Measurements from ENCODE around the gene MEF2A. TPM values are rescaled to one million over a fixed set of nuclear protein-coding genes. Genes with fewer than 3 reads are reported as not detected.
A peak's percentile ranks its signal among the peaks of the same experiment; 100 is the strongest.

MEF2A gene
- total and polyA plus RNA-seq, 9 of the 15 experiments (the other 6 are each of a cell fraction or from before 2014, with no cell fraction given), result 1.6 to 18.7 (median 8.7) TPM

DNA sequence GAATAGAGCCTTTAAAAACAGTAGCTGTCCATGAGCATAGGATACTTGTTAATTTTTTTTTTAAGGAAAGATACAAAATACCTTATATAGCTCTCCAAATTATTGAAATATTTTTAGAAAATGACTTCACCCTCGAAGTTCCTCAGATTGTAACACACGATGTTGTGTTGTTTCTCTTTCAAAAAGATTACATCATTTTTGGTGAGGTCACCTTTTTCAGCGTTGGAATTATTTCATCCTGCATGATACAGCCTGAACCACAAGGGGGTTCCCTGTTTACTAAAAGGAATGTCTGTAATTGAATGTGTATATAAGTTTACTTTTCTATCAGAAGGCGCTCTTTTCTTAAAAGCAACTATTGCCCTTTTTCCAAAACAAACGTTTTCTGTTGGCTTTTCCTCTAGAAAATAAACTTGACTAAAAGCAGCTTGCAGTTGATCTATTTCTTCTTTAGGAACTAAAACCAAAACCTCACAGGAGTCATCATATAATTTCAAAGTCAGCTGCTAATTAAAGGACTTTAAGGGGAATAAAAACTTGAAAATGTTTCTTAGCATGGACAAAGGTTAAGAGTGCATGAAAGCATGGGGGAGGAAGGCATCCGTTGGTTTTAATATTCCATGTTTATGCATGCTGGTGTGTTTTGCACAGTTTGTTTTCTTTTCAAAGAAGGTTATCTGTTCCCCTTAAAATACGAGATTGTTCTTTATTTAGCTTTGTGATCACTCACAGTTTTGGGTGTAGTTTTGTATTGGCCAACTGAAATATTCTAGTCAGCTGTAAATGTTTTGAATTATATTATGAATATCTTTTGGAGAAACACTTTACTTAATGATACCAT, 138.0 kb downstream of the MEF2A start (continued):
- TF ChIP-seq, protein P1, sequence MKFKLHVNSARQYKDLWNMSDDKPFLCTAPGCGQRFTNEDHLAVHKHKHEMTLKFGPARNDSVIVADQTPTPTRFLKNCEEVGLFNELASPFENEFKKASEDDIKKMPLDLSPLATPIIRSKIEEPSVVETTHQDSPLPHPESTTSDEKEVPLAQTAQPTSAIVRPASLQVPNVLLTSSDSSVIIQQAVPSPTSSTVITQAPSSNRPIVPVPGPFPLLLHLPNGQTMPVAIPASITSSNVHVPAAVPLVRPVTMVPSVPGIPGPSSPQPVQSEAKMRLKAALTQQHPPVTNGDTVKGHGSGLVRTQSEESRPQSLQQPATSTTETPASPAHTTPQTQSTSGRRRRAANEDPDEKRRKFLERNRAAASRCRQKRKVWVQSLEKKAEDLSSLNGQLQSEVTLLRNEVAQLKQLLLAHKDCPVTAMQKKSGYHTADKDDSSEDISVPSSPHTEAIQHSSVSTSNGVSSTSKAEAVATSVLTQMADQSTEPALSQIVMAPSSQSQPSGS (CRISPR knock-in tag; IDR thresholded peaks at IDR 0.05), result peak; percentile 70; the same call in 1 of the 2 replicates
- TF ChIP-seq IRF1 (CRISPR knock-in tag; IDR thresholded peaks at IDR 0.05; ENCODE audit: borderline replicate concordance), result no peak
- TF ChIP-seq LEF1 (IDR thresholded peaks at IDR 0.05), result no peak
- TF ChIP-seq, protein P2, sequence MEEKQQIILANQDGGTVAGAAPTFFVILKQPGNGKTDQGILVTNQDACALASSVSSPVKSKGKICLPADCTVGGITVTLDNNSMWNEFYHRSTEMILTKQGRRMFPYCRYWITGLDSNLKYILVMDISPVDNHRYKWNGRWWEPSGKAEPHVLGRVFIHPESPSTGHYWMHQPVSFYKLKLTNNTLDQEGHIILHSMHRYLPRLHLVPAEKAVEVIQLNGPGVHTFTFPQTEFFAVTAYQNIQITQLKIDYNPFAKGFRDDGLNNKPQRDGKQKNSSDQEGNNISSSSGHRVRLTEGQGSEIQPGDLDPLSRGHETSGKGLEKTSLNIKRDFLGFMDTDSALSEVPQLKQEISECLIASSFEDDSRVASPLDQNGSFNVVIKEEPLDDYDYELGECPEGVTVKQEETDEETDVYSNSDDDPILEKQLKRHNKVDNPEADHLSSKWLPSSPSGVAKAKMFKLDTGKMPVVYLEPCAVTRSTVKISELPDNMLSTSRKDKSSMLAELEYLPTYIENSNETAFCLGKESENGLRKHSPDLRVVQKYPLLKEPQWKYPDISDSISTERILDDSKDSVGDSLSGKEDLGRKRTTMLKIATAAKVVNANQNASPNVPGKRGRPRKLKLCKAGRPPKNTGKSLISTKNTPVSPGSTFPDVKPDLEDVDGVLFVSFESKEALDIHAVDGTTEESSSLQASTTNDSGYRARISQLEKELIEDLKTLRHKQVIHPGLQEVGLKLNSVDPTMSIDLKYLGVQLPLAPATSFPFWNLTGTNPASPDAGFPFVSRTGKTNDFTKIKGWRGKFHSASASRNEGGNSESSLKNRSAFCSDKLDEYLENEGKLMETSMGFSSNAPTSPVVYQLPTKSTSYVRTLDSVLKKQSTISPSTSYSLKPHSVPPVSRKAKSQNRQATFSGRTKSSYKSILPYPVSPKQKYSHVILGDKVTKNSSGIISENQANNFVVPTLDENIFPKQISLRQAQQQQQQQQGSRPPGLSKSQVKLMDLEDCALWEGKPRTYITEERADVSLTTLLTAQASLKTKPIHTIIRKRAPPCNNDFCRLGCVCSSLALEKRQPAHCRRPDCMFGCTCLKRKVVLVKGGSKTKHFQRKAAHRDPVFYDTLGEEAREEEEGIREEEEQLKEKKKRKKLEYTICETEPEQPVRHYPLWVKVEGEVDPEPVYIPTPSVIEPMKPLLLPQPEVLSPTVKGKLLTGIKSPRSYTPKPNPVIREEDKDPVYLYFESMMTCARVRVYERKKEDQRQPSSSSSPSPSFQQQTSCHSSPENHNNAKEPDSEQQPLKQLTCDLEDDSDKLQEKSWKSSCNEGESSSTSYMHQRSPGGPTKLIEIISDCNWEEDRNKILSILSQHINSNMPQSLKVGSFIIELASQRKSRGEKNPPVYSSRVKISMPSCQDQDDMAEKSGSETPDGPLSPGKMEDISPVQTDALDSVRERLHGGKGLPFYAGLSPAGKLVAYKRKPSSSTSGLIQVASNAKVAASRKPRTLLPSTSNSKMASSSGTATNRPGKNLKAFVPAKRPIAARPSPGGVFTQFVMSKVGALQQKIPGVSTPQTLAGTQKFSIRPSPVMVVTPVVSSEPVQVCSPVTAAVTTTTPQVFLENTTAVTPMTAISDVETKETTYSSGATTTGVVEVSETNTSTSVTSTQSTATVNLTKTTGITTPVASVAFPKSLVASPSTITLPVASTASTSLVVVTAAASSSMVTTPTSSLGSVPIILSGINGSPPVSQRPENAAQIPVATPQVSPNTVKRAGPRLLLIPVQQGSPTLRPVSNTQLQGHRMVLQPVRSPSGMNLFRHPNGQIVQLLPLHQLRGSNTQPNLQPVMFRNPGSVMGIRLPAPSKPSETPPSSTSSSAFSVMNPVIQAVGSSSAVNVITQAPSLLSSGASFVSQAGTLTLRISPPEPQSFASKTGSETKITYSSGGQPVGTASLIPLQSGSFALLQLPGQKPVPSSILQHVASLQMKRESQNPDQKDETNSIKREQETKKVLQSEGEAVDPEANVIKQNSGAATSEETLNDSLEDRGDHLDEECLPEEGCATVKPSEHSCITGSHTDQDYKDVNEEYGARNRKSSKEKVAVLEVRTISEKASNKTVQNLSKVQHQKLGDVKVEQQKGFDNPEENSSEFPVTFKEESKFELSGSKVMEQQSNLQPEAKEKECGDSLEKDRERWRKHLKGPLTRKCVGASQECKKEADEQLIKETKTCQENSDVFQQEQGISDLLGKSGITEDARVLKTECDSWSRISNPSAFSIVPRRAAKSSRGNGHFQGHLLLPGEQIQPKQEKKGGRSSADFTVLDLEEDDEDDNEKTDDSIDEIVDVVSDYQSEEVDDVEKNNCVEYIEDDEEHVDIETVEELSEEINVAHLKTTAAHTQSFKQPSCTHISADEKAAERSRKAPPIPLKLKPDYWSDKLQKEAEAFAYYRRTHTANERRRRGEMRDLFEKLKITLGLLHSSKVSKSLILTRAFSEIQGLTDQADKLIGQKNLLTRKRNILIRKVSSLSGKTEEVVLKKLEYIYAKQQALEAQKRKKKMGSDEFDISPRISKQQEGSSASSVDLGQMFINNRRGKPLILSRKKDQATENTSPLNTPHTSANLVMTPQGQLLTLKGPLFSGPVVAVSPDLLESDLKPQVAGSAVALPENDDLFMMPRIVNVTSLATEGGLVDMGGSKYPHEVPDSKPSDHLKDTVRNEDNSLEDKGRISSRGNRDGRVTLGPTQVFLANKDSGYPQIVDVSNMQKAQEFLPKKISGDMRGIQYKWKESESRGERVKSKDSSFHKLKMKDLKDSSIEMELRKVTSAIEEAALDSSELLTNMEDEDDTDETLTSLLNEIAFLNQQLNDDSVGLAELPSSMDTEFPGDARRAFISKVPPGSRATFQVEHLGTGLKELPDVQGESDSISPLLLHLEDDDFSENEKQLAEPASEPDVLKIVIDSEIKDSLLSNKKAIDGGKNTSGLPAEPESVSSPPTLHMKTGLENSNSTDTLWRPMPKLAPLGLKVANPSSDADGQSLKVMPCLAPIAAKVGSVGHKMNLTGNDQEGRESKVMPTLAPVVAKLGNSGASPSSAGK (IDR thresholded peaks at IDR 0.05), result peak; percentile 55

Data from K562 (cell line).